GM21515 (cell line): Measurements from ENCODE around the gene GOSR1.
"Not testable (repeated sequence)": the region's sequence is repeated elsewhere in the genome, so short reads cannot be mapped to it uniquely, and the experiment has no call there.

ENCODE experiments used
- ATAC-seq: cut with Tn5 transposase; IDR thresholded peaks from one replicate; pipeline ENCODE4 v1.9.1; 2021; ENCODE audit not compliant: unreplicated experiment

The GOSR1 gene

GRCh38 chr17:30505868-30506417 lies 28.7 kb downstream of the GOSR1 start:
- ATAC-seq, result no peak

GRCh38 chr17:30506481-30506880 lies 29.3 kb downstream of the GOSR1 start:
- no peak for ATAC-seq

GRCh38 chr17:30513346-30513745 lies 36.1 kb downstream of the GOSR1 start:
- no peak for ATAC-seq

- no peak for ATAC-seq
Observed at GRCh38 chr17:30514895-30515596, 37.8 kb downstream of the GOSR1 start.

GRCh38 chr17:30517786-30518185 lies 40.6 kb downstream of the GOSR1 start:
- no peak for ATAC-seq

- no peak for ATAC-seq
Observed at GRCh38 chr17:30519166-30519565, 42.0 kb downstream of the GOSR1 start.

- ATAC-seq, result no peak
Observed at GRCh38 chr17:30519707-30520106, 42.5 kb downstream of the GOSR1 start.

- no peak for ATAC-seq
Observed at GRCh38 chr17:30520436-30520835, 43.2 kb downstream of the GOSR1 start.

- ATAC-seq, result no peak
Observed at GRCh38 chr17:30520882-30521281, 43.7 kb downstream of the GOSR1 start.

- ATAC-seq, result no peak
Observed at GRCh38 chr17:30521766-30522165, 44.6 kb downstream of the GOSR1 start.

- ATAC-seq, result not testable (repeated sequence)
Observed at GRCh38 chr17:30523236-30523635, 46.0 kb downstream of the GOSR1 start.

GRCh38 chr17:30524847-30525246 lies 47.6 kb downstream of the GOSR1 start:
- no peak for ATAC-seq

- ATAC-seq, result no peak
Observed at GRCh38 chr17:30526401-30526800, 49.2 kb downstream of the GOSR1 start.

- ATAC-seq, result not testable (repeated sequence)
Observed at GRCh38 chr17:30528701-30529100, 51.5 kb downstream of the GOSR1 start.

GRCh38 chr17:30530346-30531025 lies 53.3 kb downstream of the GOSR1 start:
- ATAC-seq, result no peak

GRCh38 chr17:30532871-30533270 lies 55.7 kb downstream of the GOSR1 start:
- ATAC-seq, result no peak

- ATAC-seq, result no peak
Observed at GRCh38 chr17:30534298-30534697, 57.1 kb downstream of the GOSR1 start.

- no peak for ATAC-seq
Observed at GRCh38 chr17:30534938-30535921, 58.0 kb downstream of the GOSR1 start.

GRCh38 chr17:30536846-30537245 lies 59.6 kb downstream of the GOSR1 start:
- not testable (repeated sequence) for ATAC-seq

GRCh38 chr17:30537667-30538066 lies 60.5 kb downstream of the GOSR1 start:
- ATAC-seq, result not testable (repeated sequence)

GRCh38 chr17:30541802-30542201 lies 64.6 kb downstream of the GOSR1 start:
- ATAC-seq, result no peak
